HG02610 (cell line): ENCODE data around the gene CADPS2.
"Not testable (repeated sequence)": the region's sequence is repeated elsewhere in the genome, so short reads cannot be mapped to it uniquely, and the experiment has no call there.

Experiments
- ATAC-seq: cut with Tn5 transposase; IDR thresholded peaks from one replicate; pipeline ENCODE4 v1.9.1; 2021; ENCODE audit warnings: mild to moderate bottlenecking, moderate library complexity; ENCODE audit not compliant: unreplicated experiment

The CADPS2 gene

DNA sequence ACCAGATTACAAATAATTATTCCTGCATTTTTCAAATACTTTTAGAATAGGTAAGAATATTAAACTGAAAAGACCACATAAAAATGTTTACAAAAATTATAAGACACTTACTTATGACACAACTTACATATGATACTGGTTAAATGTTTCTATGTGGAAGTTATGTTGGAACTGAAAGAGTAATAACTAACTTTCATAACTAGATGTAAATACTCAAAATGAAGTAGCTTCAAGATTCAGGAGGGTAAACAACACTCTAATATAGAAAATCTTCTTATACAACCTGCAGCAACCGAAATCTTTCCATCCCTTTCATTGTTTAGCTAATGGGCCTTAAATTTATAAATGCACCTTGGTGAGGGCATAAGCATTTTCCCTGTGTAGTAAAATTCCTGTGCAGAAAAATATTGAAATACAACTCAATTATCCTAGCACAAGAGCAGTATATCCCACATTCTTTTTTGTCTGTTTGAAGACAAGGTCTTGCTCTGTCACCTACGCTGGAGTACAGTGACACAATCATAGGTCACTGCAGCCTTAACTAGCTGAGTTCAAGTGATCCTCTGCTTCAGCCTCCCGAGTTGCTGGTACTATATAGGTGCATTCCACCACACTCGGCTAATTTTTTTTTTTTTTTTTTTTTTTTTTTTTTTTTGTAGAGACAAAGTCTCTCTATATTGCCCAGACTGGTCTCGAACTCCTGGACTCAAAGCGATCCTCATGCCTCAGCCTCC is 168.7 kb downstream of the CADPS2 start:
- no peak for ATAC-seq

DNA sequence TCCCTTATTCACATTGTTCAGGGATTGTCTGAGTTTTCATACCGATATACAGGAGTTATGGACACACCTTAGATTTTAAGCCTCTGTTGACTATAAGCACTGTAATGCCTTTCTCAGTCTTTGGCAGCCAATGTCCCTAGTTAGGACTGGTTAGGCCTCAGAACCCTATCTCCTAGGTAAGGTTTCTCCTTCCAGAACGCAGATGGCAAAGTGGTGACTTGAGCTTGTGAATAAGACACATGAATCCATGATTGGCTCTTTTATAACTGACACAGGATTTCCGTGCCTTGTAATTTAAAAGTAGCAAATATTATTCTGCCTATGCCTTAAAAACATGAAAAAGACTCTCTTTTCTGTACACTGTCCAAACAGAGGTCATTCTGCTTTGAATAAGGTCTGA is 171.1 kb downstream of the CADPS2 start:
- no peak for ATAC-seq

DNA sequence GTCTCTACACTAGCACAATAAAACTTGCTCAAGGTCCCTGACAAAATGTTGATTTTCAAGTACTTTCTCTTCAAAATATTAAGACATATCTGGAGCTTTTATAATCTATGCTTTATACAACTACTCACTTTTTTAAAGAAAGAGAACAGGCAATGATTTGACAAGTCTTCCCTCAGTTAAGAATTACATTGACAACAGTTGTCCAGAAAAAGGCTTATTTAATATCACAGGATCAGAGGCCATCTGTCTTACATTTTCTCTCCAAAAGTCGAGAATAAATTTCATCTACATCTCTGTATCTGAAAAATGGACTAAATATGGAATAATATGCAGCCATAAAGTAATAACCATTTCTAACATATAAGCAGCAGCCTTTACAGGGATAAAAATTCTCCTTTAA is 175.3 kb downstream of the CADPS2 start:
- ATAC-seq: no peak

GRCh38 chr7:122709930-122710646 is 176.2 kb downstream of the CADPS2 start:
- ATAC-seq: no peak

- ATAC-seq: no peak
Measured at GRCh38 chr7:122706836-122707235, 179.4 kb downstream of the CADPS2 start.

DNA sequence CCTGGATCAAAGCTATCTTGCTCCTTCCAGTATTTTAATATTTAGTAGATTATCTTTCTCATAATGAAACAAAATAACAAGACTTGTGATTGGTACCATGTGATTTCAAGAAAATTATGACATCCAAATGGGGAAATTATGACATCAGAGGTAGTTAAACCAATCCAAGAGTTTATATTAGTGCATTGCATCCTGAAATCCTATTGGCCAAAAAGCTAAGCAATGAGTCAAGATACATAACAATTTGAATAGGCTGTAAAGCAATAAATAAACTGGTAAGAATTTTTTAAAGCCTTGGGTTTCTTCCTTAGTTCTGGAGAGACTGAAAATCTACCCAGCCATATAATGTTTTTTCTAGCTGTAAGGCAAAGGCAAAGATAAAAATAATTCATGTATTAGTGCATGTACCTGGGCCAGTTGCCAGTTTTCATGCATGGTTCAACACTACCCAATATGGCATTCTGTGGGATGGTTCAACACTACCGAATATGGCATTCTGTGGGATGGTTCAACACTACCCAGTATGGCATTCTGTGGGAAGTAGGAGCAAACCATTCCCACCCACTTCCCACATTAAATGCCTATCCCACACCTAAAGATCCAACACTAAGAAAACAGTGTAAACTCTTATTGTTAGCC is 183.3 kb downstream of the CADPS2 start, which contains the start of gene RNF148:
Gene RNF148, minus strand, starts transcription at position 51 of the 639 bp plus-strand sequence. CDS start 172 bp downstream, outside the sequence.
- ATAC-seq: no peak

GRCh38 chr7:122699017-122699416 is 187.2 kb downstream of the CADPS2 start, which contains the start of gene RNF133:
TSS of gene RNF133 (minus strand) at chr7:122699117. CDS start at chr7:122698918, 199 bp downstream.
- ATAC-seq: no peak

DNA sequence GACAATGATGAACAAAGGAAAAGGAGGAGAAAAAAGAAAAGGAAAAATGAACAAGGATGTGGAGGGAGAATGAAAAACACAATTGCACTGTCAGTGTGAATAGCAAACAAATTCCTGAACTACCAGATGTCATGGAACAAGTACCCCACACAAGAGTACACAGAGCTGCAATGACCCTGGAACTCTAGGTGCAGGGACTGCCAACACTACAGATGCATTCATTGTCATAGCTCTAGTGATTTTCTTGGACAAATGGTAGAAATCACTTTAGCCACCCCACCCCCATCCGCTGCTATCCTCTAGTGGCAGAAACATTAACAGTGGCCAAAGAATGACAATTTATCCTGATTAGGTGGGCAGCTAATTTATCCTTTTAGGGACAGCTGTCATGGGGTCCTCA is 190.4 kb downstream of the CADPS2 start:
- no peak for ATAC-seq

DNA sequence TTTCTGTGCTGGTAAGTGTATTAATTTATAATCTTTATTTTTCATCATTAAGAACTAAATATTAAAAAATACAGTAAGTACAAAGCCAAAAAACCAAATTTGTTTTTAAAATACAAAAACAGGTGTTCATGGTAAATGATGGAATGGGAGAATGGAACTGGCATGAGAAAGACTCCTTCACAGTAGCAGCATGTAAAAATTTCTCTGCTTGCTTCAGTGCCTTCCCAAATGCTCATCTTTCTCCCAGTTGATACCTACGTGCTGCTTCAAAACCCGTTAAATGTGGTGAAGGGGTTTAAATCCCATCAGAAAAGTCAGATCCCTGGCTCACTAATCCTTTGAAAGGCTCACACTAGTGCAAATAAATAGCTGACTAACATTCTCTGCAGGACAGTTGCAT is 191.6 kb downstream of the CADPS2 start:
- no peak for ATAC-seq

GRCh38 chr7:122692769-122693309 is 193.4 kb downstream of the CADPS2 start:
- no peak for ATAC-seq

DNA sequence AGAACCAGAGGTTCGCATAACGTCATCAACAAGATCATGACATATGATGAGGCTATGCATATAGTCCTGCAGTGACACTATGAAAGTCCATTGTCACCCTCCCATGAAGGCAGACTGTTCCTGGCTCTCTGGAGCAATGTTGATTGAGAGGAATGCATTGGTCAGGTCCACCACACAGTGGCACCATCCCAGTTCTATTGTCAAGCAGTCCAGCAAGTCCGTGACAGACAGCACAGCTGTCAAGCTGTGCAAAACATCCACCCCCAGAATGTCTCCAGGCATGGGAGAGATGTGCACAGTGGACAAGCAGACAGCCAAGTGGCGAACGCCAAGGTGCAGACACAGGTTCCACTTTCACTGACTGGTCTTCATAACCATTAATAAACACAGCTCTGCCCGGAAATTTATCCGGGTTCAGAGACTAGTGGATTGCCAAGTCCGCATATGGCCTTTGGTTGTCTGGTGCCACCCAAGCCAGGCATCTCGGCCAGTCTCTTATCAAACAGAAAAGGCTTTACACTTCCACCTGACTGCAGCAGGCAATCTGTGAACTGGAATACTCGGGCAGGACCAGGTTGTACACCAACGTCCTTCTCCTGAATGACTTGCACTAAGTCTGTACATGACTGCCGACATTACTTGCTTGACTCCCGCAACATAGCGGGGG is 194.6 kb downstream of the CADPS2 start:
- ATAC-seq: no peak

- no peak for ATAC-seq
Measured at GRCh38 chr7:122689346-122690109, 196.7 kb downstream of the CADPS2 start.

DNA sequence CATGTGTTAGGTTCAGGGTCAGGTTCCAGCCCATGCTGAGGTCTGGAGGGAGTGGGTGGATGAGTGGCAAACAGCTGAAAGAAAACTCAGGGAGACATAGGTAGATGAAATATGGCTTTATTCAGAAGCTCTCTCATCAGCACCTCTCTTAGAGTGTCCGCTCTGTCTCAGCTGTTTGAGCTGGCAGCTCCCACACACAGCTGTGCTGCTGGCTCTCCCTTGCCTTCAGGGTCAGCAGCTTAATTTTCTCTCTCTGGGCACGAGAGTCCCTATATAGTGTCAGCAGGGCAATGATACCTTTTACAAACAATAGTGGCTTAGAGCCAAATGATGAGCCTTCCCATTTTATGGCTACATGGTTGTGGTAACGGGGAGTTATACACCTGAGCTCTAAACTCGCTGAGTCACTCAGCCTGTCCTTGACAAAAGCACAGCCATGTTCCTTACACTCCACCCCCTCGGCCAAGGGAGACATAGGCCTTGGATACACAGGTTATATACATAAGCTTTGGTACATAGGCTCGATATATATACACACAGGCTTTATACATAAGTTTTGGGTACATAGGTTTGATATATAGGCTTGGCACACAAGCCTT is 197.8 kb downstream of the CADPS2 start:
- no peak for ATAC-seq

DNA sequence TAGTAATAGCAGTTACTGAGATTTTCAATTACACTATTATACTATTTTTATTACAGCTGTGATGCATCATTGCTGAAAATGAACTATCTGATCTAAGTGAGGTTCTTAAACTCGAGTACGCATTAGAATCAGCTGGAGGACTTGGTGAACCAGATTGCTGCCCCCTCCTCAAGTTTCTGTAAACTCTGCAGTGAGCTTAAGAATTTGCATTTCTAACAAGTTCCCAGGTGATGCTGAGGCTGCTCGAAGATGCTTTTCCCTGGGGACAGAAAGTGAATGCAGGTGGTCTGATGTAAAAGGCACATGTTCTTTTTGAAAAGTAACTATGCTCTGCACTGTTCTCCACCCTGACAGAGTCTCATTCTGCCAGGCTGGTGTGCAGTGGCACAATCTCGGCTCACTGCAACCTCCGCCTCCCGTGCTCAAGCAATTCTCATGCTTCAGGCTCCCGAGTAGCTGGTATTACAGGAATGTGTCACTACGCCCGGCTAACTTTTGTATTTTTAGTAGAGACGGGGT is 199.8 kb downstream of the CADPS2 start:
- no peak for ATAC-seq

DNA sequence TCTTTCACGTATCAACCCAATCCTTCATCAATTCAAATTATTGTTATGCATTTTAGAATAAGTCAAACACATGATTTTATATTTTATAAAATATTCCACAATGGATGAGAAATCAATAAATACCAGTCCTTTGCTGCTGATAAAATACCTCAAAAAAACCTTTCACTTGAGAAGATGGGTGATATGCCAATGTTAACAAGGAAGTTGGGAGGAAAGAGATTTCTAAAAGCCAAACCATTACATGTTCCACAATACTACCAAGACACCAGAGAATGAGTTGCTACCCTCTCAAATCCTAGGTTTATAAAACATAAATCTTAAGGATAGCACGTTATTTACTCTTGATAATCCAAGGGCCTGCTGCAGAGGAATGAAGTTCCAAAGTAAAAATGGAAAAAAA is 201.8 kb downstream of the CADPS2 start:
- no peak for ATAC-seq

DNA sequence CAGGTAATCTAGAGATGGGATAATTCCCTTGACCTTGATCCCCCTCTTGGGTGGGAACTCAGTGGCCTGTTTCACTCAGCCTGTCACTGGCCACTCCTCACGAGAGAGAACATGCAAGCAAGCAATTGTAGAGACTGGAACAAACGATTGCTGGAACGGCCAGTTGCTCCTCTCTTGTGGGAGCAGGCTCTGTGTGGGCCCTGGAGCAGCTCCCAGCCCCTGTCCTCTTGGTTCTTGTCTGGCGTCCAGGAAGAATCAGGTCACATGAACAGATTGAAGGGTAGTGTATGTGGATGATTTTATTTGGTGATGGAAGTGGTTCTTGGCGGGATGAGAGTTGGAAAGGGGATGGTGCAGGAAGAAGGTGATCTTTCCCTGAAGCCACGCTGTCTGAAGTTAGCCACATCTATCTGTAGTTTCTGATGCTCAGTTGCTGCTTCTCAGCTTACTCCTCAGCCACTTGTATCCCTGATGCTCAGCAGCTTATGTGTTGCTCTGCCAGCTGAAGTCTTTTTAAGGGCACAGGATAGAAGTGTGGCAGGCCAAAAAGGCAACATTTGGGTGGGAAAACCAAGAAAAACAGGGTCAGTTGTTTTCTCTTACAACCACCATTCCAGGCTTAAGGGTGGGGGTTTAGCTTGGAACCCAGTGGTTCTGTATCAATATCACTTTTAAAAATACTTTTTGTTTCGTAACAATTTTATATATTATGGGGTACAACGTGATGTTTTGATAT is 203.3 kb downstream of the CADPS2 start:
- ATAC-seq: no peak

DNA sequence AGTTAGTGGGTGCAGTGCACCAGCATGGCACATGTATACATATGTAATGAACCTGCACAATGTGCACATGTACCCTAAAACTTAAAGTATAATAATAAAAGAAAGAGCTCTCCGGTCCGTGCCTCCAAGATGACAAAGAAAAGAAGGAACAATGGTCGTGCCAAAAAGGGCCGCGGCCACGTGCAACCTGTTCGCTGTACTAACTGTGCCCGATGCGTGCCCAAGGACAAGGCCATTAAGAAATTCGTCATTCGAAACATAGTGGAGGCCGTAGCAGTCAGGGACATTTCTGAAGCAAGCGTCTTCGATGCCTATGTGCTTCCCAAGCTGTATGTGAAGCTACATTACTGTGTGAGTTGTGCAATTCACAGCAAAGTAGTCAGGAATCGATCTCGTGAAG is 205.1 kb downstream of the CADPS2 start:
- not testable (repeated sequence) for ATAC-seq

- no peak for ATAC-seq
Measured at GRCh38 chr7:122679813-122680212, 206.4 kb downstream of the CADPS2 start.

- not testable (repeated sequence) for ATAC-seq
Measured at GRCh38 chr7:122679269-122679709, 207.0 kb downstream of the CADPS2 start.
